ENCODE results near the gene FOXO3.

FOXO3 gene

GRCh38 chr6:108579328-108579721 lies 18.6 kb downstream of the FOXO3 start:
- CTCF ChIA-PET = interaction anchor here (1.4 to 2.3 kb wide), 2 partner anchors 10 to 12 kb away, joined by 3 to 10 read pairs; no protein-coding TSS in a partner anchor
- no peak for TF ChIP-seq CTCF (IDR thresholded peaks at IDR 0.05; ENCODE audit: control extremely low read depth, extremely low read depth, low read depth, missing control alignments)

DNA sequence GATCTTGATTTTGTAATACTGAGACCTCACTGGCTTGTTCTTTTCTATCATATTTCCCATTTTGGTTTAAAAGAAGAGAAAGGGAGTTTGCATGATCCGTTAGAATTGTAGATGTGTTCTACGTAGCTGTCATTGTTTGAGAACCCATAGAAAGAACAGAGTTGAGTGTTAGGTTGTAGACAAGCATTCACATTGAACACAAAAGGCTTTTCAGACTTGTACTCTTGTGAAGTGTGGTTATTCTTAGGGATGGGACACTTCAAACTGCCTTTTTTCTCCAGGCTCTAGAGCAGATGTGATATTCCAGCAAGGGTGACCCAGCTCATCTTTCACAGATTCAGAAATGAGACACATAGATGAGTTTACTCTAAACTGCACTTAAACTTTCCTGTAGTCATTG lies 19.9 kb downstream of the FOXO3 start:
- CTCF ChIA-PET = interaction anchor here (0.8 to 2.3 kb wide), 5 partner anchors 9 to 27 kb away, joined by 3 to 10 read pairs (median 3); no protein-coding TSS in a partner anchor

More at GRCh38 chr6:108579328-108579721, 18.6 kb downstream of the FOXO3 start:
- DNase-seq (ENCODE audit: extremely low spot score) = no peak
- POLR2A ChIA-PET = no interaction called here

GRCh38 chr6:108581237-108581931 lies 20.7 kb downstream of the FOXO3 start:
- no peak for DNase-seq (ENCODE audit: extremely low spot score)
- no peak for TF ChIP-seq CTCF (IDR thresholded peaks at IDR 0.05; ENCODE audit: control extremely low read depth, extremely low read depth, low read depth, missing control alignments)
- ChIA-PET POLR2A (no interaction called here), CTCF (interaction anchor here (0.7 to 1.6 kb wide), 2 partner anchors 11 to 16 kb away, joined by 3 read pairs; no protein-coding TSS in a partner anchor)

More for the DNA sequence above, 19.9 kb downstream of the FOXO3 start:
- POLR2A ChIA-PET = no interaction called here
- no peak for TF ChIP-seq CTCF (IDR thresholded peaks at IDR 0.05; ENCODE audit: control extremely low read depth, extremely low read depth, low read depth, missing control alignments)
- no peak for DNase-seq (ENCODE audit: extremely low spot score)

GRCh38 chr6:108581932-108582475 lies 21.3 kb downstream of the FOXO3 start:
- no peak for TF ChIP-seq CTCF (IDR thresholded peaks at IDR 0.05; ENCODE audit: control extremely low read depth, extremely low read depth, low read depth, missing control alignments)
- DNase-seq (ENCODE audit: extremely low spot score) = no peak
- ChIA-PET POLR2A (no interaction called here), CTCF (interaction anchor here (0.7 kb wide), 1 partner anchor 16 kb away, joined by 3 read pairs; no protein-coding TSS in a partner anchor)

DNA sequence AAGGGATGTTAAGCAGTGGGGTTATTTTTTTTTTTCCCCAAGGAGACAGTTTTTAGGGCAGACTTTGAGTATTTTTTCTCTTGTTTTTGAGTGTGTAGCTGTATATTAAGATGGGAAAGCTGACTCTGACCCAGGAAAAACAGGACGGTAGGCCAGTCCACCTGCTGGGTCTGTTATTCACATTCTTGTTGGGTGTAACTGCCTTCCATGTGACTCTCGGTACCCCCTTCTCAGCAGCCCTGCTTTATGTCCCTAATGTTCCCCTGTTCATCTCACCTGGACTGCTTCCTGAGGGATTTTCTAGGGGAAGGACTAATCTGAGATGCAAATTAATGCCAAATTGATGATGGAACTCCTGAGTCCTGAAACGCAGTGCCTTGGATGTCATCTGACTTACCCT lies 21.9 kb downstream of the FOXO3 start:
- DNase-seq (ENCODE audit: extremely low spot score) = no peak
- ChIA-PET CTCF (interaction anchor here (1.2 kb wide), 1 partner anchor 10 kb away, joined by 5 read pairs; no protein-coding TSS in a partner anchor), POLR2A (no interaction called here)
- no peak for TF ChIP-seq CTCF (IDR thresholded peaks at IDR 0.05; ENCODE audit: control extremely low read depth, extremely low read depth, low read depth, missing control alignments)

DNA sequence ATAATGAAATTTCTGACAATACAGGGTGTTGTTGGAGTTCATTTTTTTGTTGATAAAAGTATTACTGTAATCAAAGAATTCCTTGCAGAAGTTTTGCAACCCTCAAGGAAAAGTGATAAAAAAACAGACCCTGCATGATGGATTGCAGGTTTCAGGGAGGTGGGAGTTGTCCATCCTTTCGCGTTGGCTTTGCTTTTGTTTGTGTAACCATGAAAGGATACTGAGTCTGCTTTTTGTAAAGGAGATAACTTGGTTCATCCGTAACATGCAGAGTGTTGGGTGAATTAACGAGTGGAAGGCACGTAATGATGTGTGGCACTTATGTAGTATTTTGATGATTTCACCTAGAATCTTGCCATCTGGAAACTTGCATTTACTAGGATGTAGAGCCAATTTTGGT lies 23.6 kb downstream of the FOXO3 start:
- ChIA-PET CTCF (interaction anchor here (2.9 kb wide), 1 partner anchor 8 kb away, joined by 15 read pairs; no protein-coding TSS in a partner anchor), POLR2A (no interaction called here)
- TF ChIP-seq CTCF (IDR thresholded peaks at IDR 0.05; ENCODE audit: control extremely low read depth, extremely low read depth, low read depth, missing control alignments) = no peak
- DNase-seq (ENCODE audit: extremely low spot score) = no peak
